ENCODE results near the gene HGFAC. TPM values are rescaled to one million over a fixed set of nuclear protein-coding genes. Genes with fewer than 3 reads are reported as not detected.
"Not testable (repeated sequence)": the region's sequence is repeated elsewhere in the genome, so short reads cannot be mapped to it uniquely, and the experiment has no call there.

The HGFAC gene
- total and polyA plus RNA-seq, 9 donors = 0.15 to 2.1 (median 0.53) TPM; not detected in 2

GRCh38 chr4:3410401-3411135, 31.2 kb upstream of the HGFAC start:
- Histone ChIP-seq H3K9me3 (no peaks in the 10 kb centered on the region), H3K36me3 (no peaks in the 10 kb centered on the region), H3K27me3 (no peaks in the 10 kb centered on the region), H3K27ac (no peak overlapping the region), H3K4me3 (no peak overlapping the region), H3K4me1 (ENCODE audit: insufficient read depth) (peaks cover 15% of the 10 kb centered on the region)
- DNase-seq = peak in 2 of 5 donors; percentile 12
- 93 to 95% (median 93%) methylated on average over 22 of the region's 22 CpGs for WGBS, 3 donors
- no peak for TF ChIP-seq EP300 (IDR thresholded peaks at IDR 0.05)
- no peak for TF ChIP-seq POLR2A (IDR thresholded peaks at IDR 0.05)
- no peak for TF ChIP-seq CTCF (IDR thresholded peaks at IDR 0.05)
- intact Hi-C loops (cut with DNase I) = no loop called here

GRCh38 chr4:3411190-3411589, 30.6 kb upstream of the HGFAC start:
- DNase-seq = peak in 1 of 5 donors; percentile 7
- 96 to 97% (median 96%) methylated on average over 17 of the region's 17 CpGs for WGBS, 3 donors
- peaks cover 16% of the 10 kb centered on the region for H3K4me1 ChIP-seq (ENCODE audit: insufficient read depth)
- H3K36me3 ChIP-seq; H3K4me3 ChIP-seq; intact Hi-C loops (cut with DNase I); H3K27me3 ChIP-seq; H3K9me3 ChIP-seq; H3K27ac ChIP-seq: not testable (repeated sequence)

GRCh38 chr4:3411676-3412075, 30.1 kb upstream of the HGFAC start:
- H3K4me1 ChIP-seq (ENCODE audit: insufficient read depth) = peaks cover 16% of the 10 kb centered on the region
- H3K27me3 ChIP-seq = no peaks in the 10 kb centered on the region
- TF ChIP-seq CTCF (IDR thresholded peaks at IDR 0.05) (no peak), POLR2A (IDR thresholded peaks at IDR 0.05) (no peak), EP300 (IDR thresholded peaks at IDR 0.05) (no peak)
- intact Hi-C loops (cut with DNase I) = no loop called here
- no peaks in the 10 kb centered on the region for H3K36me3 ChIP-seq
- peak in 3 of 5 donors; percentile 14 to 30 (median 16) for DNase-seq
- H3K27ac ChIP-seq = no peak overlapping the region
- no peaks in the 10 kb centered on the region for H3K9me3 ChIP-seq
- 92 to 93% (median 93%) methylated on average over 17 of the region's 17 CpGs for WGBS, 3 donors
- no peak overlapping the region for H3K4me3 ChIP-seq

- Histone ChIP-seq H3K9me3 (no peaks in the 10 kb centered on the region), H3K27ac (no peak overlapping the region), H3K27me3 (no peaks in the 10 kb centered on the region), H3K4me3 (no peak overlapping the region), H3K4me1 (ENCODE audit: insufficient read depth) (peaks cover 12% of the 10 kb centered on the region), H3K36me3 (no peaks in the 10 kb centered on the region)
- intact Hi-C loops (cut with DNase I) = no loop called here
- 86 to 92% (median 88%) methylated on average over 16 to 24 of the region's 24 CpGs for WGBS, 3 donors
- TF ChIP-seq EP300 (IDR thresholded peaks at IDR 0.05) = no peak
- TF ChIP-seq CTCF (IDR thresholded peaks at IDR 0.05) = no peak
- no peak for TF ChIP-seq POLR2A (IDR thresholded peaks at IDR 0.05)
- DNase-seq = peak in 4 of 5 donors; percentile 18 to 44 (median 29)
Measured at GRCh38 chr4:3412257-3413020, 29.3 kb upstream of the HGFAC start.

Measured in ovary (tissue), 9 donors.